ENCODE measurements around the gene LDLRAD2.

GRCh38 chr1:21836010-21836409 is 23.9 kb downstream of the LDLRAD2 start:
- no peak for TF ChIP-seq CTCF (IDR thresholded peaks at IDR 0.05 in 4 of 5, conservative IDR thresholded peaks at IDR 0.05 in 1 of 5)
- TF ChIP-seq POLR2A (IDR thresholded peaks at IDR 0.05) = no peak

Data from gastrocnemius medialis (tissue), 4 donors.